Kidney epithelial cell (primary cell): Measurements from ENCODE around the gene RHOH. TPM values are rescaled to one million over a fixed set of nuclear protein-coding genes. Genes with fewer than 3 reads are reported as not detected.
"Not testable (repeated sequence)": the region's sequence is repeated elsewhere in the genome, so short reads cannot be mapped to it uniquely, and the experiment has no call there.

Experiments
- DNase-seq: peaks from one replicate; pipeline ENCODE4 v3.0.0-alpha.2; 2010; ENCODE audit warnings: low read depth
- H3K27me3 ChIP-seq: 2 replicates; pipeline ENCODE4 v1.6.0; 2011; ENCODE audit warnings: low read length; ENCODE audit not compliant: control insufficient read depth, insufficient read depth
- H3K36me3 ChIP-seq: 2 replicates; pipeline ENCODE4 v1.5.1; 2011; ENCODE audit warnings: low read length; ENCODE audit not compliant: control insufficient read depth, insufficient read depth
- H3K4me3 ChIP-seq: 2 replicates; pipeline ENCODE4 v1.5.1; 2011; ENCODE audit warnings: low read depth, mild to moderate bottlenecking, control low read depth, low read length
- CTCF ChIP-seq: IDR thresholded peaks from 2 replicates; pipeline ENCODE4 v1.5.1; 2011; ENCODE audit warnings: mild to moderate bottlenecking, moderate library complexity, low read length, control low read depth, inconsistent platforms; ENCODE audit not compliant: insufficient read depth, poor library complexity, severe bottlenecking
- total RNA-seq: library from RNA; depleted of rRNA; stranded (reverse); fragments of >200 nt; gene quantifications from 2 replicates; pipeline ENCODE4 v1.2.3, GENCODE V29; 2015

Gene RHOH
- total RNA-seq, 1 donor from 2014 or later = not detected

DNA sequence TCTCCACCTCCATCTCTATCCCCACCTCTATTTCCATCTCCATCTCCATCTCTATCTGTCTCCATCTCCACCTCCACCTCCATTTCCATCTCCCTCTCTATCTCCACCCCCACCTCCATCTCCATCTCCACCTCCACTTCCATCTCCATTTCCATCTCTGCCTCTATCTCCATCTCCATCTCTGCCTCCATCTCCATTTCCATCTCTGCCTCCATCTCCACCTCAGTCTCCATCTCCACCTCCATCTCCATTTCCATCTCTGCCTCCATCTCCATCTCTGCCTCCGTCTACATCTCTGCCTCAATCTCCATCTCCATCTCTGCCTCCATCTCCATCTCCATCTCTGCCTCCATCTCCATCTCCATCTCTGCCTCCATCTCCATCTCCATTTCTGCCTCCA lies 97.5 kb downstream of the RHOH start:
- no peak for TF ChIP-seq CTCF
- Histone ChIP-seq H3K4me3 (no peak overlapping the region), H3K27me3 (no peaks in the 10 kb centered on the region), H3K36me3 (no peaks in the 10 kb centered on the region)
- no peak for DNase-seq

GRCh38 chr4:40295030-40295429 lies 98.2 kb downstream of the RHOH start:
- not testable (repeated sequence) for H3K36me3 ChIP-seq, H3K4me3 ChIP-seq, H3K27me3 ChIP-seq, DNase-seq

DNA sequence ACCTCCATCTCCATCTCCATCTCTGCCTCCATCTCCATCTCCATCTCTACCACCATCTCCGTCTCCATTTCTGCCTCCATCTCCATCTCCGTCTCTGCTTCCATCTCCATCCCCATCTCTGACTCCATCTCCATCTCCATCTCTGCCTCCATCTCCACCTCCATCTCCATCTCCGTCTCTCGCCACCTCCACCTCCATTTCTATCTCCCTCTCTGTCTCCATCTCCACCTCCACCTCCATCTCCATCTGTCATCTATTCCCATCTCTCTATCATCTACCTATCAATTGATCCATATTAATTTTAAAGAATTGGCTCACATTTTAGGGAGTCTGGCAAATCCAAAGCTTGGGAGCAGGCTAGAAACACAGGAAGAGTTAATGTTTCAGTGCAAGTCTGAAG lies 98.7 kb downstream of the RHOH start:
- no peaks in the 10 kb centered on the region for H3K36me3 ChIP-seq
- no peak for TF ChIP-seq CTCF
- DNase-seq = no peak
- H3K27me3 ChIP-seq = no peaks in the 10 kb centered on the region
- H3K4me3 ChIP-seq = no peak overlapping the region

Other genes with a start within 250 kb of the RHOH start
- 60.9 and 69.3 TPM in 2 replicates for gene PDS5A, start 219.1 kb upstream of the RHOH start, total RNA-seq
- 11.9 and 13.7 TPM in 2 replicates for gene N4BP2, start 140.2 kb upstream of the RHOH start, total RNA-seq
- 0.07 TPM in 1 of 2 replicates, not detected in the other for gene CHRNA9, start 138.3 kb downstream of the RHOH start, total RNA-seq